GM12872 (cell line): ENCODE results near the gene RNF182.

Experiments used
- CTCF ChIP-seq: IDR thresholded peaks from 3 replicates; pipeline ENCODE4 v1.5.1; 2011; ENCODE audit warnings: low read depth, mild to moderate bottlenecking, low read length, moderate library complexity; ENCODE audit not compliant: insufficient read depth

Gene RNF182

GRCh38 chr6:13988908-13989307 is 64.2 kb downstream of the RNF182 start:
- TF ChIP-seq CTCF: no peak

- no peak for TF ChIP-seq CTCF
Observed at GRCh38 chr6:13989496-13990144, 64.9 kb downstream of the RNF182 start.

- TF ChIP-seq CTCF: no peak
Observed at GRCh38 chr6:13990796-13991195, 66.0 kb downstream of the RNF182 start.

- no peak for TF ChIP-seq CTCF
Observed at GRCh38 chr6:13991393-13991792, 66.6 kb downstream of the RNF182 start.

GRCh38 chr6:13992417-13993055 is 67.8 kb downstream of the RNF182 start:
- TF ChIP-seq CTCF: no peak

GRCh38 chr6:13993416-13993815 is 68.7 kb downstream of the RNF182 start:
- TF ChIP-seq CTCF: no peak

- TF ChIP-seq CTCF: no peak
Observed at GRCh38 chr6:13998356-13998755, 73.6 kb downstream of the RNF182 start.
